ENCODE results near the gene ZDHHC3.
A peak's percentile ranks its signal among the peaks of the same experiment; 100 is the strongest.

Gene ZDHHC3

GRCh38 chr3:44976002-44976815, at the start of gene ZDHHC3, which contains the start of gene EXOSC7:
Gene ZDHHC3, minus strand, starts transcription at chr3:44976174. Its CDS starts 16,738 bp downstream, at chr3:44959436.
Gene EXOSC7, plus strand, starts transcription at chr3:44976244. Its CDS starts 34 bp downstream, at chr3:44976278.
- DNase-seq: peak; percentile 85 to 86

GRCh38 chr3:45024542-45025255, 48.7 kb upstream of the ZDHHC3 start:
- DNase-seq: no peak

GRCh38 chr3:45023675-45024074, 47.7 kb upstream of the ZDHHC3 start:
- no peak for DNase-seq

- no peak for DNase-seq
Observed at GRCh38 chr3:45021524-45022297, 45.7 kb upstream of the ZDHHC3 start.

GRCh38 chr3:45020534-45020933, 44.6 kb upstream of the ZDHHC3 start:
- no peak for DNase-seq

- DNase-seq: no peak
Observed at GRCh38 chr3:45017821-45018220, 41.8 kb upstream of the ZDHHC3 start.

GRCh38 chr3:45016916-45017315, 40.9 kb upstream of the ZDHHC3 start:
- no peak for DNase-seq

GRCh38 chr3:45012577-45012976, 36.6 kb upstream of the ZDHHC3 start:
- no peak for DNase-seq

- no peak for DNase-seq
Observed at GRCh38 chr3:45011756-45012508, 36.0 kb upstream of the ZDHHC3 start.

GRCh38 chr3:45010811-45011333, 34.9 kb upstream of the ZDHHC3 start:
- no peak for DNase-seq

GRCh38 chr3:45009868-45010267, 33.9 kb upstream of the ZDHHC3 start:
- DNase-seq: no peak

- DNase-seq: no peak
Observed at GRCh38 chr3:45008117-45008516, 32.1 kb upstream of the ZDHHC3 start.

- DNase-seq: no peak
Observed at GRCh38 chr3:45007091-45007490, 31.1 kb upstream of the ZDHHC3 start.

GRCh38 chr3:45003859-45004258, 27.9 kb upstream of the ZDHHC3 start:
- DNase-seq: no peak

- DNase-seq: no peak
Observed at GRCh38 chr3:45003406-45003805, 27.4 kb upstream of the ZDHHC3 start.

GRCh38 chr3:45002720-45003119, 26.7 kb upstream of the ZDHHC3 start:
- DNase-seq: no peak

- no peak for DNase-seq
Observed at GRCh38 chr3:45002139-45002660, 26.2 kb upstream of the ZDHHC3 start.

GRCh38 chr3:45001738-45002137, 25.8 kb upstream of the ZDHHC3 start:
- DNase-seq: peak in 1 of 2 experiments; percentile 10

GRCh38 chr3:45000823-45001222, 24.8 kb upstream of the ZDHHC3 start:
- DNase-seq: no peak

GRCh38 chr3:44999782-45000181, 23.8 kb upstream of the ZDHHC3 start:
- DNase-seq: no peak

- no peak for DNase-seq
Observed at GRCh38 chr3:44996556-44996969, 20.6 kb upstream of the ZDHHC3 start.

Measured in AML-193 (cell line).